Endodermal cell (in vitro differentiated cells): Measurements from ENCODE around the gene RPGRIP1L. TPM values are rescaled to one million over a fixed set of nuclear protein-coding genes. Genes with fewer than 3 reads are reported as not detected.

Experiments
- DNase-seq: peaks from one replicate; pipeline ENCODE4 v3.0.0-alpha.2; 2017
- H3K27ac ChIP-seq: 2 replicates; pipeline ENCODE4 v1.5.1; 2013; ENCODE audit warnings: mild to moderate bottlenecking, low read depth, low read length, moderate library complexity
- H3K27me3 ChIP-seq: 2 replicates; pipeline ENCODE4 v1.6.1; 2013; ENCODE audit warnings: mild to moderate bottlenecking, low read length, moderate library complexity; ENCODE audit not compliant: insufficient read depth, control insufficient read depth, poor library complexity, severe bottlenecking
- H3K36me3 ChIP-seq: 2 replicates; pipeline ENCODE4 v1.7.0; 2013; ENCODE audit warnings: mild to moderate bottlenecking, low read length, moderate library complexity; ENCODE audit not compliant: control insufficient read depth, insufficient read depth
- H3K4me1 ChIP-seq: one replicate; pipeline ENCODE4 v1.7.0; 2013; ENCODE audit warnings: low read length; ENCODE audit not compliant: control insufficient read depth, insufficient read depth
- H3K4me3 ChIP-seq: 2 replicates; pipeline ENCODE4 v1.5.1; 2013; ENCODE audit warnings: mild to moderate bottlenecking, low read length, moderate library complexity
- H3K9ac ChIP-seq: 2 replicates; pipeline ENCODE4 v1.6.1; 2013; ENCODE audit warnings: mild to moderate bottlenecking, low read length, moderate library complexity; ENCODE audit not compliant: poor library complexity, severe bottlenecking; ENCODE audit errors: extremely low read depth
- H3K9me3 ChIP-seq: 2 replicates; pipeline ENCODE4 v1.6.1; 2013; ENCODE audit warnings: mild to moderate bottlenecking, low read length, moderate library complexity; ENCODE audit not compliant: control insufficient read depth
- H3K27ac Mint-ChIP-seq: 2 replicates; pipeline ENCODE4 v1.8.0; 2020; ENCODE audit warnings: mixed read lengths
- H3K27me3 Mint-ChIP-seq: 2 replicates; pipeline ENCODE4 v1.8.0; 2021; ENCODE audit warnings: mild to moderate bottlenecking, mixed read lengths; ENCODE audit not compliant: insufficient read depth
- H3K36me3 Mint-ChIP-seq: 2 replicates; pipeline ENCODE4 v1.8.0; 2020; ENCODE audit warnings: low read depth, mixed read lengths
- H3K4me1 Mint-ChIP-seq: 2 replicates; pipeline ENCODE4 v1.8.0; 2020; ENCODE audit warnings: mixed read lengths
- H3K4me3 Mint-ChIP-seq: 2 replicates; pipeline ENCODE4 v1.8.0; 2020; ENCODE audit warnings: mild to moderate bottlenecking, moderate library complexity, mixed read lengths
- H3K9me3 Mint-ChIP-seq: 2 replicates; pipeline ENCODE4 v1.8.0; 2020; ENCODE audit warnings: mild to moderate bottlenecking, mixed read lengths
- CTCF ChIP-seq: fragments of 200-600 bp; sonication (generic); conservative IDR thresholded peaks from 2 replicates; pipeline ENCODE4 v1.5.0; 2021; ENCODE audit warnings: antibody characterized with exemption, mild to moderate bottlenecking
- WGBS, 2 experiments: methylation state at CpG; one replicate each; pipeline versions ENCODE4 v1.1.5 to v1.1.7; 2013; ENCODE audit warnings: missing lambda C conversion rate in 2 of 2, mixed read lengths in 1 of 2; ENCODE audit not compliant: insufficient coverage in 1 of 2, insufficient read length in 1 of 2; 5-methylcytosine and 5-hydroxymethylcytosine counted together
- total RNA-seq, 2 donors: library from RNA; stranded (reverse); fragmentation: NEBNext Ultra II Directional in 1 of 2; extraction: Animal tissue kit (Norgen Biotek cat#: 25700) in 1 of 2; gene quantifications; 2 replicates in 1 of 2; 3 replicates in 1 of 2; pipeline ENCODE4 v1.2.1, GENCODE V29; 2021

RPGRIP1L gene
- total RNA-seq, 2 donors from 2014 or later = 15.9 to 19.8 TPM

- H3K27me3 Mint-ChIP-seq = no peaks in the 10 kb centered on the region
- no peak for TF ChIP-seq CTCF
- Histone ChIP-seq H3K36me3 (no peaks in the 10 kb centered on the region), H3K4me1 (no peaks in the 10 kb centered on the region), H3K4me3 (no peak overlapping the region), H3K27me3 (no peaks in the 10 kb centered on the region), H3K27ac (no peak overlapping the region), H3K9me3 (no peaks in the 10 kb centered on the region), H3K9ac (no peak overlapping the region)
- 84 to 86% methylated on average over 2 of the region's 2 CpGs for WGBS, 2 experiments
- H3K9me3 Mint-ChIP-seq = peaks cover 10% of the 10 kb centered on the region
- no peak overlapping the region for H3K27ac Mint-ChIP-seq
- H3K36me3 Mint-ChIP-seq = peaks cover 6% of the 10 kb centered on the region
- no peak overlapping the region for H3K4me3 Mint-ChIP-seq
- H3K4me1 Mint-ChIP-seq = no peaks in the 10 kb centered on the region
- DNase-seq = no peak
Observed at GRCh38 chr16:53629151-53629550, 74.5 kb downstream of the RPGRIP1L start.

GRCh38 chr16:53626811-53627210, 76.8 kb downstream of the RPGRIP1L start:
- no peaks in the 10 kb centered on the region for H3K27me3 ChIP-seq
- no peak overlapping the region for H3K27ac ChIP-seq
- Mint-ChIP-seq H3K27me3 (no peaks in the 10 kb centered on the region), H3K4me1 (no peaks in the 10 kb centered on the region), H3K27ac (no peak overlapping the region), H3K36me3 (peaks cover 4% of the 10 kb centered on the region), H3K9me3 (peaks cover 16% of the 10 kb centered on the region), H3K4me3 (no peak overlapping the region)
- H3K4me3 ChIP-seq = no peak overlapping the region
- TF ChIP-seq CTCF = no peak
- H3K36me3 ChIP-seq = no peaks in the 10 kb centered on the region
- no peaks in the 10 kb centered on the region for H3K4me1 ChIP-seq
- WGBS, 2 experiments = 100% methylated on average over 1 of the region's 2 CpGs
- H3K9me3 ChIP-seq = no peaks in the 10 kb centered on the region
- no peak for DNase-seq
- no peak overlapping the region for H3K9ac ChIP-seq

GRCh38 chr16:53626161-53626560, 77.5 kb downstream of the RPGRIP1L start:
- Histone ChIP-seq H3K9me3 (no peaks in the 10 kb centered on the region), H3K27ac (no peak overlapping the region), H3K4me1 (no peaks in the 10 kb centered on the region), H3K4me3 (no peak overlapping the region), H3K27me3 (no peaks in the 10 kb centered on the region), H3K9ac (no peak overlapping the region), H3K36me3 (no peaks in the 10 kb centered on the region)
- Mint-ChIP-seq H3K9me3 (peaks cover 16% of the 10 kb centered on the region), H3K36me3 (peaks cover 4% of the 10 kb centered on the region), H3K4me1 (no peaks in the 10 kb centered on the region), H3K27ac (no peak overlapping the region), H3K27me3 (no peaks in the 10 kb centered on the region), H3K4me3 (no peak overlapping the region)
- no peak for DNase-seq
- TF ChIP-seq CTCF = no peak
- WGBS, 2 experiments = 88 to 94% methylated on average over 4 of the region's 4 CpGs
